HG02981 (cell line): ENCODE results near the gene NT5DC4.
A peak's percentile ranks its signal among the peaks of the same experiment; 100 is the strongest.

Experiments
- ATAC-seq: cut with Tn5 transposase; IDR thresholded peaks from one replicate; pipeline ENCODE4 v1.9.1; 2021; ENCODE audit warnings: mild to moderate bottlenecking, moderate library complexity; ENCODE audit not compliant: unreplicated experiment

Gene NT5DC4

GRCh38 chr2:112722816-112723546, 2.2 kb downstream of the NT5DC4 start:
- no peak for ATAC-seq

- no peak for ATAC-seq
These were observed 2.7 kb downstream of the NT5DC4 start for GRCh38 chr2:112723547-112723940.

GRCh38 chr2:112723995-112724394, 3.2 kb downstream of the NT5DC4 start:
- ATAC-seq = no peak

- ATAC-seq = no peak
These were observed 4.0 kb downstream of the NT5DC4 start for GRCh38 chr2:112724591-112725525.

- ATAC-seq = peak; percentile 39
These were observed 5.0 kb downstream of the NT5DC4 start for GRCh38 chr2:112725545-112726457.

GRCh38 chr2:112726487-112727190, 5.8 kb downstream of the NT5DC4 start:
- ATAC-seq = peak; percentile 72

GRCh38 chr2:112727276-112728028, 6.6 kb downstream of the NT5DC4 start:
- ATAC-seq = no peak

GRCh38 chr2:112728029-112728362, 7.2 kb downstream of the NT5DC4 start:
- no peak for ATAC-seq

GRCh38 chr2:112728378-112729175, 7.8 kb downstream of the NT5DC4 start:
- no peak for ATAC-seq

GRCh38 chr2:112730216-112730615, 9.4 kb downstream of the NT5DC4 start:
- no peak for ATAC-seq

- ATAC-seq = no peak
These were observed 10.0 kb downstream of the NT5DC4 start for GRCh38 chr2:112730791-112731190.

GRCh38 chr2:112731479-112731878, 10.7 kb downstream of the NT5DC4 start:
- no peak for ATAC-seq

- no peak for ATAC-seq
These were observed 12.6 kb downstream of the NT5DC4 start for GRCh38 chr2:112733456-112733855.

- no peak for ATAC-seq
These were observed 13.1 kb downstream of the NT5DC4 start for GRCh38 chr2:112733871-112734270.

GRCh38 chr2:112737542-112738232, 16.9 kb downstream of the NT5DC4 start:
- ATAC-seq = no peak

GRCh38 chr2:112740527-112740926, 19.7 kb downstream of the NT5DC4 start:
- ATAC-seq = no peak

- ATAC-seq = no peak
These were observed 29.1 kb downstream of the NT5DC4 start for GRCh38 chr2:112749755-112750559.

- no peak for ATAC-seq
These were observed 29.7 kb downstream of the NT5DC4 start for GRCh38 chr2:112750560-112750843.
